ENCODE data around the gene STON2. TPM values are rescaled to one million over a fixed set of nuclear protein-coding genes. Genes with fewer than 3 reads are reported as not detected.

Gene STON2
- total and polyA plus RNA-seq, 2 of the 13 experiments (the other 11 are each of a cell fraction or from before 2014, with no cell fraction given): 2.1 to 11.0 TPM

DNA sequence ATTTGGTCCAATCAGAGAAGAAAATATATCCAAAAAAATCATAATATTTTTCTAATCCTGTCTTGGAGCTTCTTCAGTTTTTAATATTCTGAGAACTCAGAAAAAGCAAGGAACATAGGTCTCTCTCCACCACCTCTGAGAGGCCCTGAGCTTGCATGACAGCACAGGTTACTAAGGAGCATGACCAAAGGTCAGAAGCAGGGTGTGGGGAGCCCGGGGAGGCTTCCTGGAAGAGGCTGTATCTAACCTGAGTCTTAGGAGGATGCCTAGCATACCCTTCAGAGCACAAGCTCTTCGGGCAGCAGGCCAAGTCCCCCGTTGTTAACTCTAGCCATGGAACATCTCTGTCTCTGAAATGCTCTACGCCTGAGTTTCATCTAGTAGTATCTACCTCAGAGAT, 15.7 kb upstream of the STON2 start:
- CTCF ChIA-PET (ENCODE audit: low intra/inter-chr PET ratio, low total read pairs): no interaction called here
- no peaks in the 10 kb centered on the region for H3K27me3 ChIP-seq (ENCODE audit: control insufficient read depth in 1 of 2, insufficient read depth in 2 of 2, low read length in 2 of 2)
- FAIRE-seq: no peak
- H3K36me3 ChIP-seq (replicated peaks in 1 of 2; ENCODE audit: control insufficient read depth in 1 of 2, insufficient read depth in 2 of 2, low read length in 2 of 2): 0 out of 5 replicates have a peak, but pooled peaks cover 0 to 2% of the 10 kb centered on the region in 2 experiments
- H3K4me1 ChIP-seq (ENCODE audit: insufficient read depth, low read length): peaks cover 12% of the 10 kb centered on the region
- TF ChIP-seq KLF11 (CRISPR knock-in tag; IDR thresholded peaks at IDR 0.05) (no peak), PITX1 (CRISPR knock-in tag; IDR thresholded peaks at IDR 0.05) (no peak), STAG1 (CRISPR knock-in tag; IDR thresholded peaks at IDR 0.05) (no peak), NRL (CRISPR knock-in tag; IDR thresholded peaks at IDR 0.05; ENCODE audit: borderline replicate concordance) (no peak), PHF20 (CRISPR knock-in tag; IDR thresholded peaks at IDR 0.05) (no peak)
- TF ChIP-seq, protein P1, sequence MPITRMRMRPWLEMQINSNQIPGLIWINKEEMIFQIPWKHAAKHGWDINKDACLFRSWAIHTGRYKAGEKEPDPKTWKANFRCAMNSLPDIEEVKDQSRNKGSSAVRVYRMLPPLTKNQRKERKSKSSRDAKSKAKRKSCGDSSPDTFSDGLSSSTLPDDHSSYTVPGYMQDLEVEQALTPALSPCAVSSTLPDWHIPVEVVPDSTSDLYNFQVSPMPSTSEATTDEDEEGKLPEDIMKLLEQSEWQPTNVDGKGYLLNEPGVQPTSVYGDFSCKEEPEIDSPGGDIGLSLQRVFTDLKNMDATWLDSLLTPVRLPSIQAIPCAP (CRISPR knock-in tag; IDR thresholded peaks at IDR 0.05; ENCODE audit: low read depth): no peak
- H3K79me2 ChIP-seq (ENCODE audit: insufficient read depth, low read length): no peaks in the 10 kb centered on the region
- no peak overlapping the region for H3K4me3 ChIP-seq (replicated peaks in 1 of 3; ENCODE audit: insufficient read depth in 1 of 3, low read depth in 2 of 3, low read length in 3 of 3)
- DNase-seq (ENCODE audit: low spot score): no peak
- no peak overlapping the region for H3K4me2 ChIP-seq (ENCODE audit: low read depth, low read length)
- H2AFZ ChIP-seq (ENCODE audit: low read length): no peak overlapping the region
- no TSS peak for BruUV-seq (replicated peaks)
- peaks cover 7% of the 10 kb centered on the region; the same call in 1 of the 2 replicates for H3K9me3 ChIP-seq (ENCODE audit: low read length)
- POLR2A ChIA-PET: interaction anchor here (1.0 kb wide), 1 partner anchor 20 kb away, joined by 3 read pairs; no protein-coding TSS in a partner anchor
- ATAC-seq: no peak
- H4K20me1 ChIP-seq (ENCODE audit: insufficient read depth, low read length): no peaks in the 10 kb centered on the region
- no peak overlapping the region for H3K27ac ChIP-seq (ENCODE audit: extremely low read length, insufficient read depth, low read length)
- in situ Hi-C loops (cut with HindIII; ENCODE audit: extremely low pct_ligation_motif_present, low pct_unique_long_range_greater_than_20kb): no loop called here
- no peak overlapping the region for H3K9ac ChIP-seq (ENCODE audit: insufficient read depth, low read depth, low read length)
- intact Hi-C loops (cut with micrococcal nuclease; ENCODE audit: unreplicated experiment): no loop called here
- 63% methylated on average over 4 of the region's 4 CpGs for WGBS (ENCODE audit: low lambda C conversion rate)

DNA sequence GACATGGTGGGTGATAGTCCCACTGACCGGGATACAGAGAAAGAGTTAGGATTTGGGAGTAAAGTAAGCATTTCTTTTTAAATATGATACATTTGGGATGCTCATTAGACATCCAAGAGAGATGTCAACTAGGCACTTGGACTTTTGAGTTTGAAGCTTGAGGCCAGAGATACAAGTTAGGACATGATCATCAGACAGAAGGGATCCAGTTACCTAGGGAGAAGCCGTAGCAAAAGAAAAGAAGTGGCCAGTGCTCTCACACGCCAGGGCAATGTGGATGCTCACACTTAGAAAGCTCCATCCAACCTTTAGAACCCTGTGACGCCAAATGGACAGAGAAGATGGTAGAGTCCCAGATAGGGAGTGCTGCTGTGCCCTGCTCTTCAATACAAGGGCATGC, 14.0 kb upstream of the STON2 start:
- ChIA-PET CTCF (ENCODE audit: low intra/inter-chr PET ratio, low total read pairs) (no interaction called here), POLR2A (no interaction called here)
- Histone ChIP-seq H3K9ac (ENCODE audit: insufficient read depth, low read depth, low read length) (no peak overlapping the region), H2AFZ (ENCODE audit: low read length) (no peak overlapping the region), H4K20me1 (ENCODE audit: insufficient read depth, low read length) (no peaks in the 10 kb centered on the region), H3K4me2 (ENCODE audit: low read depth, low read length) (no peak overlapping the region), H3K4me3 (replicated peaks in 1 of 3; ENCODE audit: insufficient read depth in 1 of 3, low read depth in 2 of 3, low read length in 3 of 3) (no peak overlapping the region), H3K36me3 (replicated peaks in 1 of 2; ENCODE audit: control insufficient read depth in 1 of 2, insufficient read depth in 2 of 2, low read length in 2 of 2) (no peaks in the 10 kb centered on the region), H3K4me1 (ENCODE audit: insufficient read depth, low read length) (peaks cover 18% of the 10 kb centered on the region), H3K9me3 (ENCODE audit: low read length) (peaks cover 7% of the 10 kb centered on the region; the same call in 1 of the 2 replicates), H3K27me3 (ENCODE audit: control insufficient read depth in 1 of 2, insufficient read depth in 2 of 2, low read length in 2 of 2) (no peaks in the 10 kb centered on the region), H3K79me2 (ENCODE audit: insufficient read depth, low read length) (no peaks in the 10 kb centered on the region), H3K27ac (ENCODE audit: extremely low read length, insufficient read depth, low read length) (no peak overlapping the region)
- TF ChIP-seq TMF1 (CRISPR knock-in tag; IDR thresholded peaks at IDR 0.05; ENCODE audit: low read depth): no peak
- TF ChIP-seq ZMAT3 (CRISPR knock-in tag; conservative IDR thresholded peaks at IDR 0.05): no peak
- TF ChIP-seq, protein P2, sequence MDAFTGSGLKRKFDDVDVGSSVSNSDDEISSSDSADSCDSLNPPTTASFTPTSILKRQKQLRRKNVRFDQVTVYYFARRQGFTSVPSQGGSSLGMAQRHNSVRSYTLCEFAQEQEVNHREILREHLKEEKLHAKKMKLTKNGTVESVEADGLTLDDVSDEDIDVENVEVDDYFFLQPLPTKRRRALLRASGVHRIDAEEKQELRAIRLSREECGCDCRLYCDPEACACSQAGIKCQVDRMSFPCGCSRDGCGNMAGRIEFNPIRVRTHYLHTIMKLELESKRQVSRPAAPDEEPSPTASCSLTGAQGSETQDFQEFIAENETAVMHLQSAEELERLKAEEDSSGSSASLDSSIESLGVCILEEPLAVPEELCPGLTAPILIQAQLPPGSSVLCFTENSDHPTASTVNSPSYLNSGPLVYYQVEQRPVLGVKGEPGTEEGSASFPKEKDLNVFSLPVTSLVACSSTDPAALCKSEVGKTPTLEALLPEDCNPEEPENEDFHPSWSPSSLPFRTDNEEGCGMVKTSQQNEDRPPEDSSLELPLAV (CRISPR knock-in tag; conservative IDR thresholded peaks at IDR 0.05; ENCODE audit: low read depth): no peak
- TF ChIP-seq MTF1 (CRISPR knock-in tag; IDR thresholded peaks at IDR 0.05): no peak
- TF ChIP-seq, protein P3, sequence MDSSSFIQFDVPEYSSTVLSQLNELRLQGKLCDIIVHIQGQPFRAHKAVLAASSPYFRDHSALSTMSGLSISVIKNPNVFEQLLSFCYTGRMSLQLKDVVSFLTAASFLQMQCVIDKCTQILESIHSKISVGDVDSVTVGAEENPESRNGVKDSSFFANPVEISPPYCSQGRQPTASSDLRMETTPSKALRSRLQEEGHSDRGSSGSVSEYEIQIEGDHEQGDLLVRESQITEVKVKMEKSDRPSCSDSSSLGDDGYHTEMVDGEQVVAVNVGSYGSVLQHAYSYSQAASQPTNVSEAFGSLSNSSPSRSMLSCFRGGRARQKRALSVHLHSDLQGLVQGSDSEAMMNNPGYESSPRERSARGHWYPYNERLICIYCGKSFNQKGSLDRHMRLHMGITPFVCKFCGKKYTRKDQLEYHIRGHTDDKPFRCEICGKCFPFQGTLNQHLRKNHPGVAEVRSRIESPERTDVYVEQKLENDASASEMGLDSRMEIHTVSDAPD (CRISPR knock-in tag; IDR thresholded peaks at IDR 0.05): no peak
- no peak for TF ChIP-seq ZBTB38 (CRISPR knock-in tag; IDR thresholded peaks at IDR 0.05)
- no peak for TF ChIP-seq KLF15 (CRISPR knock-in tag; IDR thresholded peaks at IDR 0.05; ENCODE audit: borderline replicate concordance)
- no peak for TF ChIP-seq CCDC6 (CRISPR knock-in tag; IDR thresholded peaks at IDR 0.05)
- FAIRE-seq (no peak), ATAC-seq (no peak), DNase-seq (ENCODE audit: low spot score) (no peak)
- intact Hi-C loops (cut with micrococcal nuclease; ENCODE audit: unreplicated experiment) (no loop called here), in situ Hi-C loops (cut with HindIII; ENCODE audit: extremely low pct_ligation_motif_present, low pct_unique_long_range_greater_than_20kb) (no loop called here)
- 97% methylated on average over 3 of the region's 4 CpGs for WGBS (ENCODE audit: low lambda C conversion rate)
- no TSS peak for BruUV-seq (replicated peaks)
